ENCODE data around the gene ROR2.

DNA sequence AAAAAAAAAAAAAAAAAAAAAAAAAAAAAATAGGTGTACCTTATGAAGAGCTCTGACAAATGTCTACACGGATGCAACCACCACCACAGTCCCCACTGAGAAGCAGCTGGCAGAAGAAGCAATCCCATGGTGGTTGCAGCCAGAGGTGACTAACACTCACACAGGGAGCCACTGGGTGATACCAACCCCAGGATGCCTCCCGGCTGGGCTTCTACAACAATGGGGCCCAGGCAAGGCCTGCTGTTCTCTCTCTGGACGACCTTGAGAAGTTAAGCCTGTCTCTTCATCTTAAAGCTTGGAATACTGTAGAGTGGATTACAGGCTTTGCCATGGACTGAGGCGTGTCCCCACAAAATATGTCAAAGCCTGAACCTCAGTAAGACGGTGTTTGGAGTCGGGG, 104.1 kb downstream of the ROR2 start:
- TF ChIP-seq, protein P1, sequence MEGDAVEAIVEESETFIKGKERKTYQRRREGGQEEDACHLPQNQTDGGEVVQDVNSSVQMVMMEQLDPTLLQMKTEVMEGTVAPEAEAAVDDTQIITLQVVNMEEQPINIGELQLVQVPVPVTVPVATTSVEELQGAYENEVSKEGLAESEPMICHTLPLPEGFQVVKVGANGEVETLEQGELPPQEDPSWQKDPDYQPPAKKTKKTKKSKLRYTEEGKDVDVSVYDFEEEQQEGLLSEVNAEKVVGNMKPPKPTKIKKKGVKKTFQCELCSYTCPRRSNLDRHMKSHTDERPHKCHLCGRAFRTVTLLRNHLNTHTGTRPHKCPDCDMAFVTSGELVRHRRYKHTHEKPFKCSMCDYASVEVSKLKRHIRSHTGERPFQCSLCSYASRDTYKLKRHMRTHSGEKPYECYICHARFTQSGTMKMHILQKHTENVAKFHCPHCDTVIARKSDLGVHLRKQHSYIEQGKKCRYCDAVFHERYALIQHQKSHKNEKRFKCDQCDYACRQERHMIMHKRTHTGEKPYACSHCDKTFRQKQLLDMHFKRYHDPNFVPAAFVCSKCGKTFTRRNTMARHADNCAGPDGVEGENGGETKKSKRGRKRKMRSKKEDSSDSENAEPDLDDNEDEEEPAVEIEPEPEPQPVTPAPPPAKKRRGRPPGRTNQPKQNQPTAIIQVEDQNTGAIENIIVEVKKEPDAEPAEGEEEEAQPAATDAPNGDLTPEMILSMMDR (IDR thresholded peaks at IDR 0.05; ENCODE audit: borderline replicate concordance, extremely low read depth, low read length, poor library complexity, severe bottlenecking) = no peak
- TF ChIP-seq EZH2 (IDR thresholded peaks at IDR 0.05; ENCODE audit: borderline replicate concordance, low read depth, low read length, severe bottlenecking) = no peak
